GM13976 (cell line): Measurements from ENCODE around the gene ZNRF1.

Experiments
- DNase-seq: peaks from one replicate; pipeline ENCODE4 v3.0.0; 2012; ENCODE audit warnings: low spot score
- CTCF ChIP-seq: IDR thresholded peaks from 2 replicates; pipeline ENCODE4 v1.5.1; 2012; ENCODE audit warnings: borderline replicate concordance, mild to moderate bottlenecking; ENCODE audit not compliant: insufficient read depth; ENCODE audit errors: extremely low read depth, missing control alignments, control extremely low read depth
- in situ Hi-C: fragments of 300-500 bp; cut with MboI; formaldehyde crosslinking; loops from one replicate; pipeline ENCODE4 v1.12.0; 2022; ENCODE audit warnings: low sequenced_read_pairs, mixed read lengths, inconsistent platforms; ENCODE audit not compliant: unreplicated experiment

ZNRF1 gene

GRCh38 chr16:75114179-75114945 lies 115.5 kb downstream of the ZNRF1 start:
- in situ Hi-C loops: loop anchor here (25.0 kb wide), 1 partner anchor 402 kb away; the partner anchor contains the start of gene MLKL
- no peak for TF ChIP-seq CTCF
- DNase-seq: no peak

- DNase-seq: no peak
- no peak for TF ChIP-seq CTCF
- in situ Hi-C loops: loop anchor here (25.0 kb wide), 1 partner anchor 403 kb away; the partner anchor contains the start of gene MLKL
These were observed 116.4 kb downstream of the ZNRF1 start for GRCh38 chr16:75114946-75115825.

GRCh38 chr16:75116081-75116910 lies 117.5 kb downstream of the ZNRF1 start, which contains the start of gene LDHD:
TSS of gene LDHD (minus strand) at chr16:75116780. CDS start at chr16:75116720, 60 bp downstream.
- no peak for TF ChIP-seq CTCF
- no peak for DNase-seq

GRCh38 chr16:75116911-75117245 lies 118.1 kb downstream of the ZNRF1 start:
- in situ Hi-C loops: loop anchor here (25.0 kb wide), 1 partner anchor 405 kb away; the partner anchor contains the start of gene MLKL
- TF ChIP-seq CTCF: no peak
- no peak for DNase-seq

More at GRCh38 chr16:75116081-75116910, 117.5 kb downstream of the ZNRF1 start, which contains the start of gene LDHD:
- in situ Hi-C loops: loop anchor here (25.0 kb wide), 1 partner anchor 404 kb away; the partner anchor contains the start of gene MLKL

- no peak for TF ChIP-seq CTCF
- in situ Hi-C loops: loop anchor here (25.0 kb wide), 1 partner anchor 407 kb away; the partner anchor contains the start of gene MLKL
These were observed 120.2 kb downstream of the ZNRF1 start for GRCh38 chr16:75118943-75119539.

GRCh38 chr16:75120253-75120652 lies 121.4 kb downstream of the ZNRF1 start:
- TF ChIP-seq CTCF: no peak
- DNase-seq: no peak
- in situ Hi-C loops: loop anchor here (25.0 kb wide), 1 partner anchor 408 kb away; the partner anchor contains the start of gene MLKL

More at GRCh38 chr16:75118943-75119539, 120.2 kb downstream of the ZNRF1 start:
- DNase-seq: no peak
